ELR (cell line): Measurements from ENCODE around the gene GALNT11.

Experiments
- DNase-seq: peaks from one replicate; pipeline ENCODE4 v3.0.0-alpha.2; 2015; ENCODE audit warnings: low read depth

GALNT11 gene

DNA sequence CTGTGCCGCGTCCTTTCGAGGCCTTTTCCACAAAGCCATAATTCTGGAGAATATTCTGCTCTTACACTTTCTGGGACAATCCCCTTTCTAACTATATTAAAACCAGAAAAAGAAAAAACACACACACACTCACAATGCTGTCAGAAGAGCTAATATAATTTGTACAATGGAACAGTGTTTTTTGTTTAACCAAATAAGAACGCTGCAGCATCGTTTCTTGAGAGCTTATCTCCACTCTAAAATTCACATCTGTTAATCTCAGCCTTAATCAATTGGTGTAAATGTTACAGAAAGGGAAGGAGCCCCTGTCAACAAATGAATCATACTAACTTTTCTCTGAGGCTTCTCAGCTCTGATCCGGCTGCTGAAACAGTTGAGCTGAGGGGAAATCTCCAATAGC, 123.9 kb downstream of the GALNT11 start:
- no peak for DNase-seq

DNA sequence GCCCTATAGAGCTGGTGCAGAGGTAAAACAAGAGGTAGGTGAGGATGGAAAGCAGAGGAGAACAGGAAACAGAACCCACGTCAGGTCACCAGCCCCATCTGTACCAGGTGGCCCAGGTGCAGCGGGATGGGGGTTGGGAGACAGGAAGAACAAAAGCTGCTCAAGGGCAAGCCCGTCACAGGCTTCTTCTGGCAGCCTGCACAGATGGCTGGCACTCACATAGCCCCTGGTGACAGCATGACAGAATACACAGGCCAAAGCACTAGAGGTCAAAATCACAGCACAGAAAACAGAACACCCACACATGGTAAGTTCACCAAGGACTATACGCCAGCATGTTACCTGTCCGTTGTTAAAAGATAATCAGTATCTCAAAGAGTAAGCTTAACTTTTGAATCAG, 126.8 kb downstream of the GALNT11 start:
- DNase-seq = no peak

DNA sequence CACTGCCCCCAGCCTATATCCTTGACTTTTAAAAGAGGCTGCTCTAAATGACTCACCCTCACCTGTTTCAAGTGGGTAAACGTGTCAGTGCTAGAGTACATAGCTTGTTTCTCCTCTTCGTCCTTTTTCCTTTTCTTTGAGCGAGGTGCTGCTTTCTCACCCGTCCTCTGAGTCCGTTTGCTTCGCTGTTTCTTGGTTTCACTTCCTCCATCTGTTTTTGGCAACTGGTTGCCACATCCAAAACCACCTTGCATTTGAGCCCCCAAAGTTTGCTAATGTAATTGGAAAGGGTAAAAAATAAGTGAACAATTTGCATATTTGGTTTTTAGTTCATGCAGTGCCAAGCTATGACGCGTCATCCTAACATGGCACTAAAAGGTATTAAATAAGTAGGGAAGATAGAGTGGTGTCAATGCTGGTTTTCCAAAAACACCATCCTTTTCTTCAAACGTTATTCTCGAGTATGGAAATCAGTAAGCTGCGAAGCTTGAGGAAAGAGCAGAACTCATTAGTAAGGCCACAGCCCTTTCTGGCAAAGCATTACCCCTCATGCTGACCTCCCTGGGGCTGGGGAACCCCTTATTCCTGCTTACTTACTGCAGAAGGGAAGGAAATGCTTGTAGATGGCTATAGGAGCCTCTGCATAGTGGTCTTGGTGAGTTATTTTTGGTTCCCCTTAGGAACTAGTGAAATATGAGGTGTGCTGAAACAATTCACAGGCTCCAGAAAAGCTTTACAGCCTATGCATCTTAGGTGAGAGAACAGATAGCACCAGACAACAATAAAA, 133.5 kb downstream of the GALNT11 start:
- no peak for DNase-seq

DNA sequence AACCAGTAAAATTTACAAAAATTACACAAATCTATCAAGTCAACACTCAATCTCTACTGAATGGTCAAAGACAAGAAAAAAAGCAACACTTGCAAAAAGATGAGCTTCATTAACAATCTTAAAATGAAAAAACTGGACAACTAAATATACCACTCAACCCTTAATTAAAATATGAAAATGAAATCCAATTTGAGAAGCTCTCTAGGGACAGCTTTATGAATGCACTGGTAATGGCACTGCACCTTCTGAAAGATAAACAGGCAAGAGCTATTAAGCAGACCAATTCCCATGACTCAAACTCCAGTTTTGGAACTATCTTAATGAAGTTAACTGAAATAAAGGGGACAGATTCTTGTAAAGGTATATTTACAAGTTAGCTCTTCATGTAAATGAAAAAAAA, 135.7 kb downstream of the GALNT11 start:
- no peak for DNase-seq

DNA sequence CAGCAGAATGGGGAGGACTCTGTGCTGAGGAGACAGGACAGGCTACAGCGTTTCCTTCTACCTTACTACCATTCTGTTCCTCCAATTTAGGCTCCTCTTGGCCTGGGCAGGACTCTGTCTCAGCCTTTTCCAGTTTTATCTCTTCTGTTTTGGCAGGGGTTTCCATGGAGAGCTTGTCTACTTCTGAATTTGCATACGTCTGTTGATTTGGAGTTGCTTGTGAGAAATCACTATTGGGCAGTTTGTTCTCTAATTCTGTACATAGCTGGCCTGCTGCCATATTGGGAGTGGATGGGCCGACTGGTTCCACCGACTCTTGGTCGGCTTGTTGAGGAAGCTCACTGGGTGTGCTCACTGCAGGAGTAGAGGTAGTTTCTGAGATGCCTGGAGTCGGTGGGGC, 136.8 kb downstream of the GALNT11 start:
- DNase-seq = no peak
